Activated CD8-positive, alpha-beta T cell treated with anti-CD3 and anti-CD28 coated beads for 36 hours (primary cell): ENCODE data around the gene RRP36. TPM values are rescaled to one million over a fixed set of nuclear protein-coding genes. Genes with fewer than 3 reads are reported as not detected.

ENCODE experiments used
- ATAC-seq: fragments of 200-7000 bp; cut with Tn5 transposase; one replicate; pipeline ENCODE4 v1.10.0; 2021; ENCODE audit warnings: mild to moderate bottlenecking, moderate library complexity
- CTCF ChIA-PET: fragments of 350-600 bp; sonication (Branson Sonifier 250); formaldehyde crosslinking; loops from one replicate; lab custom pipeline; 2021; ENCODE audit warnings: antibody characterized with exemption; lab: Charles Lee
- POLR2A ChIA-PET: fragments of 350-600 bp; sonication (Branson Sonifier 250); formaldehyde crosslinking; loops from one replicate; lab custom pipeline; 2021; ENCODE audit warnings: antibody characterized with exemption; lab: Charles Lee
- DNase-seq: peaks from one replicate; pipeline ENCODE4 v3.0.0-alpha.2; 2020
- H3K27ac Mint-ChIP-seq: one replicate; pipeline ENCODE4 v1.8.0; 2021; ENCODE audit warnings: mild to moderate bottlenecking, mixed read lengths
- H3K27me3 Mint-ChIP-seq: one replicate; pipeline ENCODE4 v1.8.0; 2021; ENCODE audit warnings: mixed read lengths
- H3K36me3 Mint-ChIP-seq: one replicate; pipeline ENCODE4 v1.8.0; 2021; ENCODE audit warnings: low read depth, mixed read lengths
- H3K4me1 Mint-ChIP-seq: one replicate; pipeline ENCODE4 v1.8.0; 2021; ENCODE audit warnings: low read depth, mixed read lengths
- H3K4me3 Mint-ChIP-seq: one replicate; pipeline ENCODE4 v1.8.0; 2021; ENCODE audit warnings: mild to moderate bottlenecking, moderate library complexity, mixed read lengths
- H3K9me3 Mint-ChIP-seq: one replicate; pipeline ENCODE4 v1.8.0; 2021; ENCODE audit warnings: mixed read lengths
- CTCF ChIP-seq: fragments of 200-600 bp; IDR thresholded peaks from one replicate; pipeline ENCODE4 v1.8.0; 2022; ENCODE audit warnings: antibody characterized with exemption, mild to moderate bottlenecking
- intact Hi-C: fragments of 100-400 bp; cut with micrococcal nuclease; formaldehyde crosslinking; loops from one replicate; pipeline ENCODE4 v1.10.0; 2022
- total RNA-seq, 2 experiments: library from RNA; stranded (reverse); gene quantifications; one replicate each; pipeline ENCODE4 v1.2.3, GENCODE V29; 2021

RRP36 gene
- total RNA-seq: 10 to 100 TPM; 47.9 to 48.0 TPM

GRCh38 chr6:43021270-43022047 is at the start of gene RRP36:
TSS of gene RRP36 (plus strand) at chr6:43021623. CDS start at chr6:43021655, 32 bp downstream.
- ATAC-seq (peak; percentile 85), DNase-seq (peak; percentile 73)
- Mint-ChIP-seq H3K27me3 (no peaks in the 10 kb centered on the region), H3K36me3 (peaks cover 44% of the 10 kb centered on the region), H3K9me3 (no peaks in the 10 kb centered on the region), H3K4me1 (peaks cover 32% of the 10 kb centered on the region), H3K27ac (peak within 1 kb of the TSS; percentile 85), H3K4me3 (peak within 1 kb of the TSS; percentile 85)
- TF ChIP-seq CTCF: no peak
- ChIA-PET POLR2A (interaction anchor here (0.6 to 2.8 kb wide), 8 partner anchors 9 to 122 kb away, joined by 3 to 9 read pairs (median 6); partner anchors contain the start of genes CNPY3, CUL7, PEX6 and PPP2R5D), CTCF (interaction anchor here (0.8 to 2.7 kb wide), 12 partner anchors 13 to 208 kb away, joined by 3 to 12 read pairs (median 4); partner anchors contain the start of genes CUL7 and DNPH1)
- intact Hi-C loops: no loop called here

- H3K36me3 Mint-ChIP-seq: peaks cover 12% of the 10 kb centered on the region
- peaks cover 37% of the 10 kb centered on the region for H3K4me1 Mint-ChIP-seq
- H3K4me3 Mint-ChIP-seq: no peak overlapping the region
- no peaks in the 10 kb centered on the region for H3K9me3 Mint-ChIP-seq
- no peak for DNase-seq
- CTCF ChIA-PET: interaction anchor here (0.9 to 1.5 kb wide), 2 partner anchors 11 to 49 kb away, joined by 3 to 4 read pairs; partner anchors contain the start of gene RRP36
- H3K27ac Mint-ChIP-seq: no peak overlapping the region
- intact Hi-C loops: no loop called here
- POLR2A ChIA-PET: interaction anchor here (4.5 kb wide), 1 partner anchor 8 kb away, joined by 21 read pairs; the partner anchor contains the start of gene PEX6
- TF ChIP-seq CTCF: no peak
- H3K27me3 Mint-ChIP-seq: no peaks in the 10 kb centered on the region
- ATAC-seq: no peak
Measured at GRCh38 chr6:42971746-42972327, 49.6 kb upstream of the RRP36 start.

- peaks cover 20% of the 10 kb centered on the region for H3K36me3 Mint-ChIP-seq
- H3K27me3 Mint-ChIP-seq: no peaks in the 10 kb centered on the region
- H3K4me3 Mint-ChIP-seq: no peak overlapping the region
- DNase-seq (no peak), ATAC-seq (no peak)
- ChIA-PET POLR2A (interaction anchor here (0.6 to 1.3 kb wide), 2 partner anchors 44 to 103 kb away, joined by 3 to 5 read pairs; partner anchors contain the start of gene CNPY3), CTCF (interaction anchor here (1.1 to 1.3 kb wide), 2 partner anchors 9 to 246 kb away, joined by 3 read pairs; no protein-coding TSS in a partner anchor)
- H3K9me3 Mint-ChIP-seq: no peaks in the 10 kb centered on the region
- intact Hi-C loops: no loop called here
- no peak for TF ChIP-seq CTCF
- H3K4me1 Mint-ChIP-seq: peaks cover 43% of the 10 kb centered on the region
- H3K27ac Mint-ChIP-seq: peak overlapping the region; percentile 30
Measured at GRCh38 chr6:42973926-42974325, 47.5 kb upstream of the RRP36 start.

GRCh38 chr6:42974919-42975505 is 46.4 kb upstream of the RRP36 start:
- ChIA-PET POLR2A (interaction anchor here (1.0 to 1.7 kb wide), 4 partner anchors 9 to 93 kb away, joined by 3 to 6 read pairs (median 4); partner anchors contain the start of genes CNPY3 and PPP2R5D), CTCF (interaction anchor here (1.0 to 1.3 kb wide), 2 partner anchors 10 to 11 kb away, joined by 3 read pairs; no protein-coding TSS in a partner anchor)
- TF ChIP-seq CTCF: no peak
- DNase-seq (no peak), ATAC-seq (no peak)
- no peaks in the 10 kb centered on the region for H3K9me3 Mint-ChIP-seq
- H3K4me1 Mint-ChIP-seq: peaks cover 48% of the 10 kb centered on the region
- peak overlapping the region; percentile 72 for H3K27ac Mint-ChIP-seq
- intact Hi-C loops: loop anchor here (5.0 kb wide), 1 partner anchor 37 kb away; the partner anchor contains the start of genes KLHDC3 and MEA1
- no peaks in the 10 kb centered on the region for H3K27me3 Mint-ChIP-seq
- H3K36me3 Mint-ChIP-seq: peaks cover 20% of the 10 kb centered on the region
- H3K4me3 Mint-ChIP-seq: no peak overlapping the region
